Stimulated activated CD4-positive, alpha-beta T cell treated with anti-CD3 and anti-CD28 coated beads, Interleukin-2, amount 100 ng/mL, for 48 hours (primary cell): ENCODE results near the gene ZNF451.
"Not testable (repeated sequence)": the region's sequence is repeated elsewhere in the genome, so short reads cannot be mapped to it uniquely, and the experiment has no call there.

Experiments used
- DNase-seq, 2 donors: peaks; one replicate each; pipeline ENCODE4 v3.0.0-alpha.2; 2020

Gene ZNF451, protein sequence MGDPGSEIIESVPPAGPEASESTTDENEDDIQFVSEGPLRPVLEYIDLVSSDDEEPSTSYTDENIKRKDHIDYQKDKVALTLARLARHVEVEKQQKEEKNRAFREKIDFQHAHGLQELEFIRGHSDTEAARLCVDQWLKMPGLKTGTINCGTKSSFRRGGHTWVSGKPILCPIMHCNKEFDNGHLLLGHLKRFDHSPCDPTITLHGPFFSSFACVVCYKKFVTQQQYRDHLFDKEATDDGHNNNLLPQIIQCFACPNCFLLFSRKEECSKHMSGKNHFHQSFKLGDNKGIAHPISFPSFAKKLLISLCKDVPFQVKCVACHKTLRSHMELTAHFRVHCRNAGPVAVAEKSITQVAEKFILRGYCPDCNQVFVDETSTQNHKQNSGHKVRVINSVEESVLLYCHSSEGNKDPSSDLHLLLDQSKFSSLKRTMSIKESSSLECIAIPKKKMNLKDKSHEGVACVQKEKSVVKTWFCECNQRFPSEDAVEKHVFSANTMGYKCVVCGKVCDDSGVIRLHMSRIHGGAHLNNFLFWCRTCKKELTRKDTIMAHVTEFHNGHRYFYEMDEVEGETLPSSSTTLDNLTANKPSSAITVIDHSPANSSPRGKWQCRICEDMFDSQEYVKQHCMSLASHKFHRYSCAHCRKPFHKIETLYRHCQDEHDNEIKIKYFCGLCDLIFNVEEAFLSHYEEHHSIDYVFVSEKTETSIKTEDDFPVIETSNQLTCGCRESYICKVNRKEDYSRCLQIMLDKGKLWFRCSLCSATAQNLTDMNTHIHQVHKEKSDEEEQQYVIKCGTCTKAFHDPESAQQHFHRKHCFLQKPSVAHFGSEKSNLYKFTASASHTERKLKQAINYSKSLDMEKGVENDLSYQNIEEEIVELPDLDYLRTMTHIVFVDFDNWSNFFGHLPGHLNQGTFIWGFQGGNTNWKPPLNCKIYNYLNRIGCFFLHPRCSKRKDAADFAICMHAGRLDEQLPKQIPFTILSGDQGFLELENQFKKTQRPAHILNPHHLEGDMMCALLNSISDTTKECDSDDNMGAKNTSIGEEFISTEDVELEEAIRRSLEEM

DNA sequence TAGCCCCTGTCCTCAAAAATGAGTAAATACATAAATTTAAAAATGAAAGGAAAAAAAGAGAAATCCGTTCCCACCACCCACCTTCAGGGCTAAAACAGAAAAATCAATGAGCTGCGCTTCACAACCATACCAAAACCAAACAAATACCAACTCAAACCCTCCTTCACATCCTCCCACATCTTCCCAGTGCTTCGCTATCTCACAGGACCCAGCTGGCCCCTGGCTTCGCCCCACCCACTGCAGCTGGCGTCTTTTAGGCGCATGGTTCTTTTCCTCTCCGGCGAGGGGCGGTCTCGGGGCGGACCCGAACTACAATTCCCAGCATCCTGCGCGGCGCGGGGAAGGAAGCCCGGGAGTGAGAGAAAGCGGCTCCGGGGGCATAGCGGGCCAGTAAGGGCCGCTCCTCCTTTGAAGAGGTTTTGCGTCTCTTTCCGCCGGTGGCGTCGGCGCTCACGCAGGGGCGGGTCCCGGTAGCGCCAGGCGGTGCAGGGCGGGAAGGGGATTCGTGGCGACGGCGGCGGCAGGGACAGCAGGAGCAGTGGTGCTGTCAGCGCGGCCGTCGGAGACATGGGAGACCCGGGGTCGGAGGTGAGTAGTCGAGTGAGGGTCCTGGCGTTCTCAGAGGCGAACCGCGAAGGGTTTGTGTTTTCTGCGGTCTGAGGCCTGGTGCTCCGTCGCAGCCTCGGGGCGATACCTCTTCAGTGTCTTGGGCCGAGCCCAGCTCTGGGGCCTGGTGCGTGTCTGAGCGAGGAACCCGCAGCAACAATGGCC is at the start of gene ZNF451:
Gene ZNF451 (plus strand): TSS at position 502 of the 771 bp plus-strand sequence. CDS start 66 bp downstream, at position 568.
- peak; percentile 94 to 95 for DNase-seq

DNA sequence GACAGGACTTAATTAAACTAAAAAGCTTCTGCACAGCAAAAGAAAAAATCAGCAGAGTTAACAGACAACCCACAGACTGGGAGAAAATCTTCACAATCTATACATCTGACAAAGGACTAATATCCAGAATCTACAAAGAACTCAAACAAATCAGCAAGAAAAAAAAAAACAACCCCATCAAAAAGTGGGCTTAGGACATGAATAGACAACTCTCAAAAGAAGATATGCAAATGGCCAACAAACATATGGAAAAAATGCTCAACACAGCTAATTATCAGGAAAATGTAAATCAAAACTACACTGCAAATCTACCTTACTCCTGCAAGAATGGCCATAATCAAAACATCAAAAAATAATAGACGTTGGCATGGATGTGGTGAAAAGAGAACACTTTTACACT is 45.9 kb upstream of the ZNF451 start:
- not testable (repeated sequence) for DNase-seq

GRCh38 chr6:57044568-57044967 is 45.4 kb upstream of the ZNF451 start:
- DNase-seq, result no peak

DNA sequence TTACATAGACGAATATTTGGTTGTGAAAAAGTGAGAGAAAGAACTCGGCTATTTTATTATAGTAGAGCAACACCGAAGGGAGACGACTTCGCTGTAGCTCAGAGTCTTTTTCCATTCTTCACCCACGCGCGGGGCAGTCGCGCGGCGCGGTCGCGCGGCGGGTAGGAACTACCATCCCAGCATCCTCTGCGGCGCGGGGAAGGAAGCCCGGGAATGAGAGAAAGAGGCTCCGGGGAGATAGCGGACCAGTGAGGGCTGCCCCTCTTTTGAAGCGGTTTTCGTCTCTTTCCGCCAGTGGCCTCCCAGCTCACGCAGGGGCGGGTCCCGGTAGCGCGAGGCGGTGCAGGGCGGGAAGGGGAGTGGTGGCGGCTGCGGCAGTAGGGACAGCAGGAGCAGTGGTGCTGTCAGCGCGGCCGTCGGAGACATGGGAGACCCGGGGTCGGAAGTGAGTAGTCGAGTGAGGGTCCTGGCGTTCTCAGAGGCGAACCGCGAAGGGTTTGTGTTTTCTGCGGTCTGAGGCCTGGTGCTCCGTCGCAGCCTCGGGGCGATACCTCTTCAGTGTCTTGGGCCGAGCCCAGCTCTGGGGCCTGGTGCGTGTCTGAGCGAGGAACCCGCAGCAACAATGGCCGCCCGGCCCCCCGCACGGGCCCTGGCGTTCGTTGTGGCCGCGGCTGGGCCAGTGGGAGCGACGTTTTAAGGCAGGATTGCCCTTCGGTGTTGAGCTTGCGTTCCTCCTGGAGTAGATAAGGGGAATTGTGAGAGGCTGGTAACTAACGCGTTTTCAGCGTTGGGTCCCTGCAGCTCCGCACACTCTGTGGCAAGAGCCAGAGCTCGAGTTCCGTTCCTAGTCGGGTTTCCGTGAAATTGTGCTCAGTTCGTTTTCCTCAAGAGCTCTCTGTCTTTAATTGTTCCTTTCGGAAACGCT is 43.4 kb upstream of the ZNF451 start, which contains the start of gene KIAA1586:
Gene KIAA1586 (plus strand): TSS at position 362 of the 925 bp plus-strand sequence. CDS start 63 bp downstream, at position 425.
- peak; percentile 72 to 75 for DNase-seq

GRCh38 chr6:57047257-57047585 is 42.8 kb upstream of the ZNF451 start:
- not testable (repeated sequence) for DNase-seq

DNA sequence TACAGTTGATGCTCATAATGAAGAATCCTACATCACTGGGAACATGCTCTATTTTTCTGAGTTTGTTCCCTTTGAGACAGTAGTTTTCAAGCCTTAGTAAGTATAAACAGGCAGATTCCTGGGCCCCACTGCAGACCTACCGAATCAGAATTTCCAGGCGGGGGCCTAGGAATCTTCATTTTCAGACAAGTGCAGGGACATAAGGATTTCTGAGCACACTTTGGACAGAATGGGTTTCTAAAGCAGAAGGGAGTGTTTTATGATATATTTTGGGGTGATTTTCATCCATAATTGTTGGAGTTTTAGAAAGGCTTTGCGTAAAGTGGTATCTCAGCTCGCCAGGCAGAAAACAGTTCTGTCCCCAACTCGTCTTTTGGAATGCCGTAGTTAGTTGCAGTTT is 42.1 kb upstream of the ZNF451 start:
- DNase-seq, result not testable (repeated sequence)

GRCh38 chr6:57048577-57048976 is 41.4 kb upstream of the ZNF451 start:
- no peak for DNase-seq

- no peak for DNase-seq
Measured at GRCh38 chr6:57063847-57064246, 26.1 kb upstream of the ZNF451 start.

GRCh38 chr6:57064809-57065208 is 25.2 kb upstream of the ZNF451 start:
- DNase-seq, result no peak

DNA sequence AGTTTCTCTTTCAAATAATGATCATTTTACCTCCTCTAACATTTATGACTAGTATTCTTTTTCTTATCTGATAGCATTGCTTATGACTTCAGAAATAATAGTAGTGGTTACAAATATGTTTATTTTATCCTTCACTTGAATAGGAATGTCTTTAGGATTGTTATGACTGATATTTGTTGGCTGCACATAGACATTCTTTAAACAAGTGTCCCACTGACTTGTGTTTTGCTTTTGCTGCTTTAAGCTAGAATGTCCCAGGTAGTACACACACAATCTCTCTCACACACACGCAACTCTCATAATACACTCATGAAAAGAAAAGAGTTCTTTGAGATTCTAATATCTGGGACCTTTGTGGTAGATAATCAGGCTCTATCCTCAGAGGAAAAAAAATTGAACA is 21.9 kb upstream of the ZNF451 start:
- no peak for DNase-seq

DNA sequence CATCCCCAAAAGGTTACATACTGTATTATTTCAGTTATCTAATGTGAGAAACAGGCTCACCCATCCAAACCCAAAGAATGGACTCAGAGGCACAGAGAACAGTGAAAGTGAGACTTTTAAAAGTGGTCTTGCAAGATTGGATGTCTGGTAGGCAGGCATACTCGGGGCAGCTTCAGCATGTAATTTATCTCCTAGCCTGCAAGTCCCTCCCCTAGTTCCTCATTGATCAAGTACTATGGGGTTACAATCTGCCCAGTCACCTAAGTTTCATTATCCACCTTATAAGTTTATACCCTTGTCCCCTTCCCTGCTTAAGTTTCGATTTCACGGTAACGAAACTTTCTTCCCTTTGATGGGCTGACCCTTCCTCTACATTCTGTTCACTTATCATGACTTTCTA is 20.8 kb upstream of the ZNF451 start:
- no peak for DNase-seq

- no peak for DNase-seq
Measured at GRCh38 chr6:57069920-57070331, 20.1 kb upstream of the ZNF451 start.

- DNase-seq, result no peak
Measured at GRCh38 chr6:57072108-57072507, 17.9 kb upstream of the ZNF451 start.

GRCh38 chr6:57074383-57074782 is 15.6 kb upstream of the ZNF451 start:
- DNase-seq, result no peak

DNA sequence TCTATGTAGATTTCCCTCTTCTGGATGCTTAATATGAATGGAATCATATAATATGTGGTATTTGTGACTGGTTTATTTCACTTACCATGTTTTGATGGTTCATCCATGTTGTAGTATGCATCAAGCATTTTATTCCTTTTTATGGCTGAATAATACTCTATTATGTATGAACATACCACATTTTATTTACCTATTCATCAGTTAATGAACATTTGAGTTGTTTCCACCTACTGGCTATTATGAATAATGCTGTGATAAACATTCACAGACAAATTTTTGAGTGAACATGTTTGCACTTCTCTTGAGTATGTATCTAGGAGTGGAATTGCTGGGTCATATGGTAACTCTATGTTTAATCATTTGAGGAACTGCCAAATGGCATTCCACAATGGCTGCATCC is 14.9 kb upstream of the ZNF451 start:
- no peak for DNase-seq

DNA sequence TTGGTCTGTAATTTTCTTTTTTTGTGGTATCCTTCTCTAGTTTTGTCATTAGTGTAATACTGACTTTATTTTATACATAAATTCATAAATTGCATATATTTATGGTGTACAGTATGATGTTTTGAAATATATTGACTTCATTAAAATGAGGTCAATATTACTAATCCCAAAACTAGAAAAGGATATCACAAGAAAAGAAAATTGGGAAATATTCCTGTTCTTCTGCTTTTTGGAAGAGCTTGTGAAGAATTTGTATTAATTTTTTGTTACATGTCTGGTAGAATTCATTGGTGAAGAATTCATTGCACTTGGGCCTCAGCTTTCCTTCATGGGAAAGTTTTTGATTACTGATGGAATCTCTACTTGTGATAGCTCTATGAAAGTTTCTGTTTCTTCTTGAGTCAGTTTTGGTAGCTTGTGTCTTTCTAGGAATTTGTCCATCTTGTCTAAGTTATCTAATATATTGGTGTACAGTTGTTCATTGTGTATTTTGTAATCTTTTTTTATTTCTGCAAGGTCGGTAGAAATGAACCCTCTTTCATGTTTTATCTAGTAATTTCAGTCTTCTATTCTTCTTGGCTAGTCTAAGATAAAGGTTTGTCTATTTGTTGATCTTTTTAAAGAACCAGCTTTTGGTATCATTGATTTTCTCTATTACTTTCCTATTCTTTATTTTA is 11.3 kb upstream of the ZNF451 start:
- no peak for DNase-seq

DNA sequence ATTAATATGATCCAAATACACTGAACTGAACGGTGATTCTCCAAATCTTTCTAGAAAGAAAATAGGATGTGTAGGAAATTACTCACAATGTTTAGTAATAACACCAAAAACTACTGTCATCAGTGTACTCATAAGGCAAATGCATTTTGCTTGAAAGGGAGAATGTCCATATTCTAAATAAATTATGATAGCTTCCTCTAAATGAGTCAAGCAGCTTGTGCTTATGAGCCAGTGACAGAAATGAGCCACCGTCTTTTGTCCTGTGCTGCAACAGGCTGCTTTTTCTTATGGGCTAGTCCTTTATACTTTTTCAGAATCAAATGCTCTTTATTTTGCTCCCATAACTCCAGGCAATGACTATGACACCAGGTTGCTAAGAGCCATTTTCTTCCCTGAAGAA is 4.5 kb upstream of the ZNF451 start:
- no peak for DNase-seq

- DNase-seq, result no peak
Measured at GRCh38 chr6:57086843-57087242, 3.1 kb upstream of the ZNF451 start.

GRCh38 chr6:57087916-57088315 is 2.1 kb upstream of the ZNF451 start:
- no peak for DNase-seq

- DNase-seq, result no peak
Measured at GRCh38 chr6:57089265-57089664, 723 bp upstream of the ZNF451 start.
